22Rv1 (cell line): ENCODE data around the gene HOOK2.

ENCODE experiments used
- CTCF ChIP-seq: fragments of 450-650 bp; IDR thresholded peaks from 2 replicates; pipeline ENCODE4 v1.5.1; 2017; ENCODE audit warnings: mild to moderate bottlenecking
- ZFX ChIP-seq: fragments of 450-650 bp; IDR thresholded peaks from 2 replicates; pipeline ENCODE4 v1.6.1; 2017; ENCODE audit warnings: antibody characterized with exemption, borderline replicate concordance

GRCh38 chr19:12794196-12794941 lies 19.0 kb upstream of the HOOK2 start:
- TF ChIP-seq CTCF = no peak
- no peak for TF ChIP-seq ZFX
